ENCODE data around the gene GLIS1.

Gene GLIS1

DNA sequence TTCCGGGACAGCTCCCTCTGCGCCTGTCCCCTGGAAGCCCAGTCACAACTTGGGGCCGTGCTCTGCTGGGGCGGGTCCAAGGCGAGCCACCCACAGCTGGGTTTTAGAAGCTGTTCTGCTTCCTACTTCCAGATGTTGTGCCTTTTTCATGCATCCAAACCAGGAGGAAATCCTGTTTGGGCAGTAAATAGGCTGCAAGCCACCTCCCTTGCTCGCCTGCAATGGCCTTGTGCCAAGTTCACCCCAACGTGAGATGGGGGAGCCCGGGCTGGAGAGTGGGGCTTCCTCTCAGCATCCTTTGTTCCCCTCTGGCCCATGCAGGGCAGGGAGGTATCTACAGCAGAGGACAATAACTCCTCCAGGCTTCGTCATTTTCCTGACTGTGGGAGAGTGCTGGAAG is 206.6 kb downstream of the GLIS1 start:
- DNase-seq (ENCODE audit: extremely low read depth, low read depth): no peak
- TF ChIP-seq, protein P1, sequence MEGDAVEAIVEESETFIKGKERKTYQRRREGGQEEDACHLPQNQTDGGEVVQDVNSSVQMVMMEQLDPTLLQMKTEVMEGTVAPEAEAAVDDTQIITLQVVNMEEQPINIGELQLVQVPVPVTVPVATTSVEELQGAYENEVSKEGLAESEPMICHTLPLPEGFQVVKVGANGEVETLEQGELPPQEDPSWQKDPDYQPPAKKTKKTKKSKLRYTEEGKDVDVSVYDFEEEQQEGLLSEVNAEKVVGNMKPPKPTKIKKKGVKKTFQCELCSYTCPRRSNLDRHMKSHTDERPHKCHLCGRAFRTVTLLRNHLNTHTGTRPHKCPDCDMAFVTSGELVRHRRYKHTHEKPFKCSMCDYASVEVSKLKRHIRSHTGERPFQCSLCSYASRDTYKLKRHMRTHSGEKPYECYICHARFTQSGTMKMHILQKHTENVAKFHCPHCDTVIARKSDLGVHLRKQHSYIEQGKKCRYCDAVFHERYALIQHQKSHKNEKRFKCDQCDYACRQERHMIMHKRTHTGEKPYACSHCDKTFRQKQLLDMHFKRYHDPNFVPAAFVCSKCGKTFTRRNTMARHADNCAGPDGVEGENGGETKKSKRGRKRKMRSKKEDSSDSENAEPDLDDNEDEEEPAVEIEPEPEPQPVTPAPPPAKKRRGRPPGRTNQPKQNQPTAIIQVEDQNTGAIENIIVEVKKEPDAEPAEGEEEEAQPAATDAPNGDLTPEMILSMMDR (IDR thresholded peaks at IDR 0.05; ENCODE audit: low read depth, low read length, missing control alignments): no peak
- H3K4me3 ChIP-seq (replicated peaks; ENCODE audit: low read depth, low read length): no peak overlapping the region

DNA sequence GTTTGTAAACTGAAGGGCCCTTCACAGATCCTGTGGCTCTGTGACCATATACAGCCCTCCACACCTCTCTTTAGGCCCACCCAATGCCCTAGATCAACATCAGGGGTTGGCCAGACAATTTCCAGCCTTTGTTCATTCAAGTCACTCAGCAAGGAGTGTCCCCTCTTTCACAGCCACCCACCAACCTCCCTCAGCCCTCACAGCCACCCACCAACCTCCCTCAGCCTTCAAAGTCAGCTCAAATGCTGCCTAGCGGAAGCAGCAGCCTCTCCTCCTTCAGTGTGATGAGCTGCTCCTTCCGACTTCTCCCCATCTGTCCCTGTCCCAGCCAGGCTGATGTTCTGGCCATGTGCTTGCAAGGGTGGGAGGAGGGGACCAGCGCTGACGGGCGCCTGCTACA is 208.4 kb downstream of the GLIS1 start:
- TF ChIP-seq, protein P1 (IDR thresholded peaks at IDR 0.05; ENCODE audit: low read depth, low read length, missing control alignments): no peak
- DNase-seq (ENCODE audit: extremely low read depth, low read depth): no peak
- H3K4me3 ChIP-seq (replicated peaks; ENCODE audit: low read depth, low read length): no peak overlapping the region

DNA sequence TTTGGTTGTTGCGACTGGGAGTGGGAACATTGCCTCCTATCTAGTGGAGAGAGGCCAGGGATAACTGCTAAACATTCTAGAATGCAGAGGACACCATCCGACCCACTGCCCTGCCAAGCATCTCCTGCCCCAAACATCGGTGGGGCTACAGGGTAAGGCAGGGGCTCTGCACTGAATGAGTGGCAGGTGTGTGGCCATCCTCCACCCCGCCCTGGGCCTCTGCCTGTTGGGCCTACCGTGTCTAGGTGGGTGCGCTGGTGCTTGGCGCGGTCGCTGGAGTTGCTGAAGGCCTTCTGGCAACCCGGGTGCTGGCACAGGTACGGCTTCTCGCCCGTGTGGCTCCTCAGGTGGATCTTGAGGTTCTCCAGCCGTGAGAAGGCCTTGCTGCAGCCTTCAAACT is 209.4 kb downstream of the GLIS1 start:
- H3K4me3 ChIP-seq (replicated peaks; ENCODE audit: low read depth, low read length): no peak overlapping the region
- DNase-seq (ENCODE audit: extremely low read depth, low read depth): no peak
- TF ChIP-seq, protein P1 (IDR thresholded peaks at IDR 0.05; ENCODE audit: low read depth, low read length, missing control alignments): no peak

DNA sequence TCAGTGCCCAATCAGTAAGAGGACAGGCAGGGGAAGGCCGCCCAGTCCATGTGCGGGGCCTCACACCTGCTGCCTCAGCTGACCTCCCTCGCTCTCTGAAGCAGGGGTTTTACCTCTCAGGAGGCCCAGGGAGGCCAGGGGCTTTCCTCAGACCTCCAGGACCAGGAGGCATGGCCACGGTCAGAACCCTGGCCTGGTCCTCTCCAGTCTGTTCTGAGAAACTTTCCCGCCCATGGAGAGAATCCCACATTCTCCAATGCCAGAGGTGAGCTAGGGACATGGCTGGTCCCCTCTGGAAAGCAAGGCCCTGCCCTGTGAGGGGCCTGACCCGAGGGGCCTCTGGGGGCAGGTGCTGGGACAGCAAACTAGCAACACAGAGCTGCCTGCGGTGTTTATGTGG is 211.6 kb downstream of the GLIS1 start:
- no peak overlapping the region for H3K4me3 ChIP-seq (replicated peaks; ENCODE audit: low read depth, low read length)
- TF ChIP-seq, protein P1 (IDR thresholded peaks at IDR 0.05; ENCODE audit: low read depth, low read length, missing control alignments): no peak
- no peak for DNase-seq (ENCODE audit: extremely low read depth, low read depth)

- TF ChIP-seq, protein P1 (IDR thresholded peaks at IDR 0.05; ENCODE audit: low read depth, low read length, missing control alignments): no peak
- H3K4me3 ChIP-seq (replicated peaks; ENCODE audit: low read depth, low read length): no peak overlapping the region
- no peak for DNase-seq (ENCODE audit: extremely low read depth, low read depth)
These were observed 212.4 kb downstream of the GLIS1 start for GRCh38 chr1:53526451-53527101.

GRCh38 chr1:53525595-53525994 is 213.4 kb downstream of the GLIS1 start:
- no peak for DNase-seq (ENCODE audit: extremely low read depth, low read depth)
- TF ChIP-seq, protein P1 (IDR thresholded peaks at IDR 0.05; ENCODE audit: low read depth, low read length, missing control alignments): no peak

More at GRCh38 chr1:53525595-53525994, 213.4 kb downstream of the GLIS1 start:
- no peak overlapping the region for H3K4me3 ChIP-seq (replicated peaks; ENCODE audit: low read depth, low read length)

Data from HFF-Myc (cell line).